Gastrocnemius medialis (tissue), 4 donors: ENCODE results near the gene CTNNA2.

Experiments
- CTCF ChIP-seq, 5 experiments: fragments of 450-650 bp in 3 of 5; fragments of 200-600 bp in 2 of 5; sonication (generic) in 2 of 5; IDR thresholded peaks in 4 of 5; conservative IDR thresholded peaks in 1 of 5; 1 replicate in 4 of 5; 2 replicates in 1 of 5; pipeline ENCODE4 v1.5.1; 2016 to 2019; ENCODE audit warnings: antibody characterized with exemption in 5 of 5, mild to moderate bottlenecking in 3 of 5, moderate library complexity in 3 of 5
- POLR2A ChIP-seq, 2 donors: fragments of 450-650 bp; IDR thresholded peaks; one replicate each; pipeline ENCODE4 v1.6.1; 2017; ENCODE audit warnings: antibody characterized with exemption in 2 of 2, mild to moderate bottlenecking in 2 of 2, moderate library complexity in 2 of 2

- no peak for TF ChIP-seq POLR2A (IDR thresholded peaks at IDR 0.05)
- no peak for TF ChIP-seq CTCF (IDR thresholded peaks at IDR 0.05 in 4 of 5, conservative IDR thresholded peaks at IDR 0.05 in 1 of 5)
Measured at GRCh38 chr2:80417737-80418136, 904.9 kb downstream of the CTNNA2 start.
